Smooth muscle cell (in vitro differentiated cells): ENCODE measurements around the gene JADE3. TPM values are rescaled to one million over a fixed set of nuclear protein-coding genes. Genes with fewer than 3 reads are reported as not detected.

Source experiments
- DNase-seq: peaks from one replicate; lab custom pipeline; 2025; ENCODE audit not compliant: unreplicated experiment; lab: John Stamatoyannopoulos, UW
- H2AFZ ChIP-seq: fragments of 200-600 bp; sonication (generic); 2 replicates; pipeline ENCODE4 v1.6.0; 2016; ENCODE audit warnings: antibody characterized with exemption, low read depth, mild to moderate bottlenecking
- H3F3A ChIP-seq: fragments of 200-600 bp; sonication (generic); 2 replicates; pipeline ENCODE4 v1.6.0; 2017; ENCODE audit warnings: antibody characterized with exemption, low read depth
- H3K27ac ChIP-seq: fragments of 200-600 bp; sonication (generic); 2 replicates; pipeline ENCODE4 v1.5.1; 2016; ENCODE audit warnings: low read depth, mild to moderate bottlenecking
- H3K27me3 ChIP-seq: fragments of 200-600 bp; sonication (generic); 2 replicates; pipeline ENCODE4 v1.6.1; 2016; ENCODE audit warnings: low read depth, mild to moderate bottlenecking
- H3K36me3 ChIP-seq: fragments of 200-600 bp; sonication (generic); 2 replicates; pipeline ENCODE4 v1.5.1; 2016; ENCODE audit warnings: low read depth
- H3K4me1 ChIP-seq: fragments of 200-600 bp; sonication (generic); 2 replicates; pipeline ENCODE4 v1.5.1; 2016; ENCODE audit warnings: low read depth
- H3K4me2 ChIP-seq: fragments of 200-600 bp; sonication (generic); 2 replicates; pipeline ENCODE4 v1.6.0; 2016; ENCODE audit warnings: mild to moderate bottlenecking
- H3K4me3 ChIP-seq: fragments of 200-600 bp; sonication (generic); 2 replicates; pipeline ENCODE4 v1.5.1; 2016; ENCODE audit warnings: mild to moderate bottlenecking
- H3K79me2 ChIP-seq: fragments of 200-600 bp; sonication (generic); 2 replicates; pipeline ENCODE4 v1.6.0; 2016; ENCODE audit warnings: low read depth, mild to moderate bottlenecking
- H3K9ac ChIP-seq: fragments of 200-600 bp; sonication (generic); 2 replicates; pipeline ENCODE4 v1.6.0; 2016; ENCODE audit warnings: low read depth
- H3K9me3 ChIP-seq: fragments of 200-600 bp; sonication (generic); replicated peaks from 2 replicates; pipeline ENCODE4 v1.5.1; 2016; ENCODE audit warnings: low read depth
- H4K20me1 ChIP-seq: fragments of 200-600 bp; sonication (generic); 2 replicates; pipeline ENCODE4 v1.6.0; 2016; ENCODE audit warnings: low read depth
- WGBS: methylation state at CpG from one replicate; pipeline ENCODE4 v1.1.7; 2016; ENCODE audit warnings: low lambda C conversion rate; 5-methylcytosine and 5-hydroxymethylcytosine counted together
- polyA plus RNA-seq: library from polyadenylated mRNA; unstranded; fragments of >200 nt; fragmentation: Nextera tagmentation; extraction: Ambion mirVana; gene quantifications from 2 replicates; pipeline ENCODE4 v1.2.1, GENCODE V29; 2016
- total RNA-seq: library from RNA; depleted of rRNA; stranded (reverse); fragments of >200 nt; gene quantifications from 2 replicates; pipeline ENCODE4 v1.2.3, GENCODE V29; 2014
- TF ChIP-seq, protein P1 (sequence below): fragments of 200-600 bp; sonication (generic); IDR thresholded peaks from 2 replicates; pipeline ENCODE4 v1.5.1; 2017; ENCODE audit warnings: borderline replicate concordance, mild to moderate bottlenecking, antibody characterized with exemption; ENCODE audit not compliant: insufficient read depth, poor library complexity, severe bottlenecking

JADE3 gene
- total and polyA plus RNA-seq, 2 experiments from 2014 or later: 2.0 to 6.7 TPM

GRCh38 chrX:46910415-46910814 is 1.8 kb upstream of the JADE3 start:
- TF ChIP-seq, protein P1, sequence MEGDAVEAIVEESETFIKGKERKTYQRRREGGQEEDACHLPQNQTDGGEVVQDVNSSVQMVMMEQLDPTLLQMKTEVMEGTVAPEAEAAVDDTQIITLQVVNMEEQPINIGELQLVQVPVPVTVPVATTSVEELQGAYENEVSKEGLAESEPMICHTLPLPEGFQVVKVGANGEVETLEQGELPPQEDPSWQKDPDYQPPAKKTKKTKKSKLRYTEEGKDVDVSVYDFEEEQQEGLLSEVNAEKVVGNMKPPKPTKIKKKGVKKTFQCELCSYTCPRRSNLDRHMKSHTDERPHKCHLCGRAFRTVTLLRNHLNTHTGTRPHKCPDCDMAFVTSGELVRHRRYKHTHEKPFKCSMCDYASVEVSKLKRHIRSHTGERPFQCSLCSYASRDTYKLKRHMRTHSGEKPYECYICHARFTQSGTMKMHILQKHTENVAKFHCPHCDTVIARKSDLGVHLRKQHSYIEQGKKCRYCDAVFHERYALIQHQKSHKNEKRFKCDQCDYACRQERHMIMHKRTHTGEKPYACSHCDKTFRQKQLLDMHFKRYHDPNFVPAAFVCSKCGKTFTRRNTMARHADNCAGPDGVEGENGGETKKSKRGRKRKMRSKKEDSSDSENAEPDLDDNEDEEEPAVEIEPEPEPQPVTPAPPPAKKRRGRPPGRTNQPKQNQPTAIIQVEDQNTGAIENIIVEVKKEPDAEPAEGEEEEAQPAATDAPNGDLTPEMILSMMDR: no peak
- H3K4me3 ChIP-seq: no peak overlapping the region

GRCh38 chrX:46912603-46913491 is 626 bp downstream of the JADE3 start:
- Histone ChIP-seq H4K20me1 (no peaks in the 10 kb centered on the region), H3K9me3 (no peaks in the 10 kb centered on the region), H3K9ac (peak overlapping the region; percentile 50), H3K27me3 (no peaks in the 10 kb centered on the region), H3K36me3 (no peaks in the 10 kb centered on the region), H3K27ac (no peak overlapping the region), H2AFZ (peak overlapping the region; percentile 32), H3K79me2 (peaks cover 28% of the 10 kb centered on the region), H3K4me1 (peaks cover 6% of the 10 kb centered on the region), H3F3A (no peaks in the 10 kb centered on the region), H3K4me2 (peak overlapping the region; percentile 86), H3K4me3 (peak overlapping the region; percentile 59)
- DNase-seq: peak; percentile 5
- TF ChIP-seq, protein P1: peak; percentile 44
- 47% methylated on average over 82 of the region's 109 CpGs for WGBS

More at GRCh38 chrX:46910415-46910814, 1.8 kb upstream of the JADE3 start:
- H2AFZ ChIP-seq: no peak overlapping the region
- peaks cover 6% of the 10 kb centered on the region for H3K4me1 ChIP-seq
- 88% methylated on average over 3 of the region's 3 CpGs for WGBS
- peaks cover 13% of the 10 kb centered on the region for H3K79me2 ChIP-seq
- H3K9me3 ChIP-seq: no peaks in the 10 kb centered on the region
- no peaks in the 10 kb centered on the region for H3F3A ChIP-seq
- no peak overlapping the region for H3K27ac ChIP-seq
- H4K20me1 ChIP-seq: no peaks in the 10 kb centered on the region
- H3K4me2 ChIP-seq: no peak overlapping the region
- no peak for DNase-seq
- no peaks in the 10 kb centered on the region for H3K36me3 ChIP-seq
- H3K9ac ChIP-seq: no peak overlapping the region
- no peaks in the 10 kb centered on the region for H3K27me3 ChIP-seq

GRCh38 chrX:46913667-46914066 is 1.4 kb downstream of the JADE3 start:
- Histone ChIP-seq H3K36me3 (no peaks in the 10 kb centered on the region), H3K79me2 (peaks cover 31% of the 10 kb centered on the region), H3K4me2 (peak overlapping the region; percentile 86), H2AFZ (peak overlapping the region; percentile 32), H3K9me3 (no peaks in the 10 kb centered on the region), H3K4me3 (peak overlapping the region; percentile 59), H3K27me3 (no peaks in the 10 kb centered on the region), H3K27ac (no peak overlapping the region), H3K9ac (peak overlapping the region; percentile 50), H3K4me1 (peaks cover 6% of the 10 kb centered on the region), H3F3A (no peaks in the 10 kb centered on the region), H4K20me1 (no peaks in the 10 kb centered on the region)
- WGBS: 36% methylated on average over 14 of the region's 14 CpGs
- DNase-seq: no peak
- TF ChIP-seq, protein P1: no peak

DNA sequence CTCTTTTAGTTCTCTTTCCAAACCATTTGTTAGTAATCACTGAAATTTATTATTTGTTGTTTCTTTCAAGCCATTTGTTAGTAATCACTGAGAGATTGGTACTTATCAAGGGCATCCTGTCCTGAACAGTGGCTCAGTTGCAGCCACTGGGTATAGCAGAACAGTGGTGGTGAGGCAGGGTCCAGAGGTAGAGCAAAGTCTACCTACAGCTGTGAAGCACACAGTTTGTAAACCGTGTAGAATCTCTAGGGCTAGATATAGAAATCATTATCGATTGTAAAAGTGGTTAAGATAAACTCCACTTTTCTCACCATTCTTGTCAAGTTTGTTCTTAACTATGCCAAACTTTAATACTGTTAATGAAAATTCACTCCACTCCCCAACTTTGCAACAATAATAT is 4.1 kb downstream of the JADE3 start:
- no peaks in the 10 kb centered on the region for H3F3A ChIP-seq
- no peaks in the 10 kb centered on the region for H4K20me1 ChIP-seq
- H3K36me3 ChIP-seq: no peaks in the 10 kb centered on the region
- TF ChIP-seq, protein P1: no peak
- H3K4me2 ChIP-seq: no peak overlapping the region
- WGBS: 63% methylated on average over 2 of the region's 2 CpGs
- H3K9ac ChIP-seq: no peak overlapping the region
- no peak overlapping the region for H2AFZ ChIP-seq
- DNase-seq: no peak
- H3K27me3 ChIP-seq: no peaks in the 10 kb centered on the region
- no peak overlapping the region for H3K4me3 ChIP-seq
- peaks cover 6% of the 10 kb centered on the region for H3K4me1 ChIP-seq
- no peaks in the 10 kb centered on the region for H3K9me3 ChIP-seq
- H3K79me2 ChIP-seq: peaks cover 35% of the 10 kb centered on the region
- H3K27ac ChIP-seq: no peak overlapping the region
